ENCODE data around the gene MLLT3. TPM values are rescaled to one million over a fixed set of nuclear protein-coding genes. Genes with fewer than 3 reads are reported as not detected.

MLLT3 gene
- total and polyA plus RNA-seq, 7 experiments from 2014 or later: 40.9 to 85.3 (median 64.8) TPM

GRCh38 chr9:20634895-20635294 lies 12.6 kb upstream of the MLLT3 start:
- Mint-ChIP-seq H3K27me3 (peaks cover 0 to 47% (median 0%) of the 10 kb centered on the region in 5 donors), H3K4me3 (no peak overlapping the region), H3K36me3 (peaks cover 0 to 1% (median 0%) of the 10 kb centered on the region in 5 donors), H3K4me1 (peaks cover 0 to 8% (median 3%) of the 10 kb centered on the region in 7 donors), H3K9me3 (no peaks in the 10 kb centered on the region), H3K27ac (no peak overlapping the region)
- Histone ChIP-seq H3K4me1 (ENCODE audit: control insufficient read depth in 2 of 2, insufficient read depth in 2 of 2, low read length in 2 of 2) (no peaks in the 10 kb centered on the region), H3K36me3 (ENCODE audit: control insufficient read depth in 2 of 3, insufficient read depth in 3 of 3, low read length in 3 of 3) (no peaks in the 10 kb centered on the region), H3K27me3 (ENCODE audit: control insufficient read depth in 2 of 2, insufficient read depth in 2 of 2, low read length in 2 of 2) (no peaks in the 10 kb centered on the region), H3K9me3 (ENCODE audit: control insufficient read depth in 2 of 3, low read length in 3 of 3) (no peaks in the 10 kb centered on the region), H3K4me3 (ENCODE audit: low read length) (no peak overlapping the region), H3K27ac (ENCODE audit: low read depth, low read length) (no peak overlapping the region)
- intact Hi-C loops (cut with micrococcal nuclease): no loop called here
- ATAC-seq (no peak), DNase-seq (no peak)
- POLR2A ChIA-PET: no interaction called here
- CTCF ChIA-PET: no interaction called here

GRCh38 chr9:20632705-20633104 lies 10.4 kb upstream of the MLLT3 start:
- H3K9me3 ChIP-seq (ENCODE audit: control insufficient read depth in 2 of 3, low read length in 3 of 3): no peaks in the 10 kb centered on the region

GRCh38 chr9:20630241-20630943 lies 8.1 kb upstream of the MLLT3 start:
- DNase-seq (no peak), ATAC-seq (no peak)
- Histone ChIP-seq H3K27me3 (ENCODE audit: control insufficient read depth in 2 of 2, insufficient read depth in 2 of 2, low read length in 2 of 2) (no peaks in the 10 kb centered on the region), H3K4me3 (ENCODE audit: low read length) (no peak overlapping the region), H3K36me3 (ENCODE audit: control insufficient read depth in 2 of 3, insufficient read depth in 3 of 3, low read length in 3 of 3) (no peaks in the 10 kb centered on the region), H3K27ac (ENCODE audit: low read depth, low read length) (no peak overlapping the region), H3K9me3 (ENCODE audit: control insufficient read depth in 2 of 3, low read length in 3 of 3) (no peaks in the 10 kb centered on the region), H3K4me1 (ENCODE audit: control insufficient read depth in 2 of 2, insufficient read depth in 2 of 2, low read length in 2 of 2) (no peaks in the 10 kb centered on the region)
- no peak overlapping the region for H3K4me3 Mint-ChIP-seq
- H3K27me3 Mint-ChIP-seq: peaks cover 0 to 37% (median 0%) of the 10 kb centered on the region in 5 donors
- no peak overlapping the region for H3K27ac Mint-ChIP-seq
- H3K9me3 Mint-ChIP-seq: no peaks in the 10 kb centered on the region
- ChIA-PET POLR2A (interaction anchor here (0.6 to 0.9 kb wide), 2 partner anchors 50 to 269 kb away, joined by 3 read pairs; no protein-coding TSS in a partner anchor), CTCF (no interaction called here)
- intact Hi-C loops (cut with micrococcal nuclease): no loop called here
- H3K4me1 Mint-ChIP-seq: no peaks in the 10 kb centered on the region
- H3K36me3 Mint-ChIP-seq: no peaks in the 10 kb centered on the region

More at GRCh38 chr9:20632705-20633104, 10.4 kb upstream of the MLLT3 start:
- no peak for ATAC-seq
- Mint-ChIP-seq H3K4me1 (no peaks in the 10 kb centered on the region), H3K27ac (no peak overlapping the region), H3K4me3 (no peak overlapping the region), H3K27me3 (peaks cover 0 to 52% (median 0%) of the 10 kb centered on the region in 5 donors), H3K9me3 (no peaks in the 10 kb centered on the region), H3K36me3 (no peaks in the 10 kb centered on the region)
- no peaks in the 10 kb centered on the region for H3K27me3 ChIP-seq (ENCODE audit: control insufficient read depth in 2 of 2, insufficient read depth in 2 of 2, low read length in 2 of 2)
- POLR2A ChIA-PET: no interaction called here
- CTCF ChIA-PET: interaction anchor here (1.5 kb wide), 1 partner anchor 8 kb away, joined by 4 read pairs; no protein-coding TSS in a partner anchor
- no peaks in the 10 kb centered on the region for H3K36me3 ChIP-seq (ENCODE audit: control insufficient read depth in 2 of 3, insufficient read depth in 3 of 3, low read length in 3 of 3)
- no peaks in the 10 kb centered on the region for H3K4me1 ChIP-seq (ENCODE audit: control insufficient read depth in 2 of 2, insufficient read depth in 2 of 2, low read length in 2 of 2)
- H3K27ac ChIP-seq (ENCODE audit: low read depth, low read length): no peak overlapping the region
- DNase-seq: no peak
- H3K4me3 ChIP-seq (ENCODE audit: low read length): no peak overlapping the region
- intact Hi-C loops (cut with micrococcal nuclease): no loop called here

GRCh38 chr9:20625003-20625349 lies 2.7 kb upstream of the MLLT3 start:
- CTCF ChIA-PET: interaction anchor here (0.6 to 3.1 kb wide), 11 partner anchors 8 to 486 kb away, joined by 3 to 13 read pairs (median 4); no protein-coding TSS in a partner anchor
- Histone ChIP-seq H3K27ac (ENCODE audit: low read depth, low read length) (no peak overlapping the region), H3K4me1 (ENCODE audit: control insufficient read depth in 2 of 2, insufficient read depth in 2 of 2, low read length in 2 of 2) (peaks cover 12 to 15% of the 10 kb centered on the region in 2 donors), H3K9me3 (ENCODE audit: control insufficient read depth in 2 of 3, low read length in 3 of 3) (no peaks in the 10 kb centered on the region), H3K36me3 (ENCODE audit: control insufficient read depth in 2 of 3, insufficient read depth in 3 of 3, low read length in 3 of 3) (peaks cover 0 to 10% (median 0%) of the 10 kb centered on the region in 3 experiments), H3K27me3 (ENCODE audit: control insufficient read depth in 2 of 2, insufficient read depth in 2 of 2, low read length in 2 of 2) (no peaks in the 10 kb centered on the region), H3K4me3 (ENCODE audit: low read length) (no peak overlapping the region)
- Mint-ChIP-seq H3K4me1 (peaks cover 15 to 23% (median 21%) of the 10 kb centered on the region in 7 donors), H3K9me3 (peaks cover 0 to 2% (median 0%) of the 10 kb centered on the region in 11 donors), H3K27ac (peak overlapping the region; percentile 58 to 100 (median 97)), H3K4me3 (peak overlapping the region; percentile 92 to 100 (median 98)), H3K36me3 (peaks cover 0 to 7% (median 0%) of the 10 kb centered on the region in 5 donors), H3K27me3 (peaks cover 0 to 10% (median 0%) of the 10 kb centered on the region in 5 donors)
- POLR2A ChIA-PET: interaction anchor here (0.8 to 2.1 kb wide), 4 partner anchors 29 to 486 kb away, joined by 3 to 9 read pairs (median 4); partner anchors contain the start of gene FOCAD
- intact Hi-C loops (cut with micrococcal nuclease): loop anchor here in 1 of 2 donors (10.0 kb wide), 2 partner anchors 1150 to 1390 kb away; partner anchors contain the start of gene DENND4C
- ATAC-seq (no peak), DNase-seq (no peak)

GRCh38 chr9:20624201-20625002 lies 2.1 kb upstream of the MLLT3 start:
- Histone ChIP-seq H3K4me3 (ENCODE audit: low read length) (peak overlapping the region; percentile 84), H3K36me3 (ENCODE audit: control insufficient read depth in 2 of 3, insufficient read depth in 3 of 3, low read length in 3 of 3) (peaks cover 0 to 10% (median 0%) of the 10 kb centered on the region in 3 experiments), H3K4me1 (ENCODE audit: control insufficient read depth in 2 of 2, insufficient read depth in 2 of 2, low read length in 2 of 2) (peaks cover 12 to 21% of the 10 kb centered on the region in 2 donors), H3K9me3 (ENCODE audit: control insufficient read depth in 2 of 3, low read length in 3 of 3) (no peaks in the 10 kb centered on the region), H3K27me3 (ENCODE audit: control insufficient read depth in 2 of 2, insufficient read depth in 2 of 2, low read length in 2 of 2) (no peaks in the 10 kb centered on the region), H3K27ac (ENCODE audit: low read depth, low read length) (peak overlapping the region; percentile 89)
- ATAC-seq (no peak), DNase-seq (peak in 8 of 9 donors; percentile 12 to 43 (median 35))
- Mint-ChIP-seq H3K9me3 (peaks cover 0 to 2% (median 0%) of the 10 kb centered on the region in 11 donors), H3K27me3 (peaks cover 0 to 6% (median 0%) of the 10 kb centered on the region in 5 donors), H3K4me1 (peaks cover 20 to 29% (median 27%) of the 10 kb centered on the region in 7 donors), H3K36me3 (peaks cover 0 to 13% (median 0%) of the 10 kb centered on the region in 5 donors), H3K4me3 (peak overlapping the region; percentile 92 to 100 (median 98)), H3K27ac (peak overlapping the region; percentile 89 to 100 (median 99))
- ChIA-PET POLR2A (interaction anchor here (0.7 to 2.1 kb wide), 6 partner anchors 28 to 486 kb away, joined by 3 to 9 read pairs (median 3); partner anchors contain the start of gene FOCAD), CTCF (interaction anchor here (0.6 to 3.1 kb wide), 12 partner anchors 8 to 677 kb away, joined by 3 to 13 read pairs (median 4); no protein-coding TSS in a partner anchor)
- intact Hi-C loops (cut with micrococcal nuclease): loop anchor here (1.0 to 10.0 kb wide), 17 partner anchors 34 to 1577 kb away; partner anchors contain the start of genes DENND4C (in 1 of the 2), HAUS6 (in 1 of the 2), KLHL9 (in 1 of the 2) and MTAP (in 1 of the 2)

- Mint-ChIP-seq H3K36me3 (peaks cover 0 to 18% (median 0%) of the 10 kb centered on the region in 5 donors), H3K27ac (peak overlapping the region; percentile 89 to 100 (median 99)), H3K4me1 (peaks cover 26 to 35% (median 33%) of the 10 kb centered on the region in 7 donors), H3K9me3 (peaks cover 0 to 2% (median 0%) of the 10 kb centered on the region in 11 donors), H3K4me3 (peak overlapping the region; percentile 92 to 100 (median 98)), H3K27me3 (peaks cover 0 to under 1% (median 0%) of the 10 kb centered on the region in 5 donors)
- ATAC-seq (no peak), DNase-seq (no peak)
- H3K4me1 ChIP-seq (ENCODE audit: control insufficient read depth in 2 of 2, insufficient read depth in 2 of 2, low read length in 2 of 2): peaks cover 18 to 27% of the 10 kb centered on the region in 2 donors
- ChIA-PET POLR2A (interaction anchor here (0.7 to 2.1 kb wide), 3 partner anchors 60 to 318 kb away, joined by 3 to 9 read pairs (median 4); partner anchors contain the start of gene FOCAD), CTCF (interaction anchor here (0.7 to 3.1 kb wide), 3 partner anchors 317 to 677 kb away, joined by 3 to 13 read pairs (median 9); no protein-coding TSS in a partner anchor)
- H3K36me3 ChIP-seq (ENCODE audit: control insufficient read depth in 2 of 3, insufficient read depth in 3 of 3, low read length in 3 of 3): peaks cover 0 to 10% (median 0%) of the 10 kb centered on the region in 3 experiments
- no peaks in the 10 kb centered on the region for H3K27me3 ChIP-seq (ENCODE audit: control insufficient read depth in 2 of 2, insufficient read depth in 2 of 2, low read length in 2 of 2)
- no peaks in the 10 kb centered on the region for H3K9me3 ChIP-seq (ENCODE audit: control insufficient read depth in 2 of 3, low read length in 3 of 3)
- peak overlapping the region; percentile 89 for H3K27ac ChIP-seq (ENCODE audit: low read depth, low read length)
- H3K4me3 ChIP-seq (ENCODE audit: low read length): peak overlapping the region; percentile 84
- intact Hi-C loops (cut with micrococcal nuclease): loop anchor here (1.0 to 10.0 kb wide), 27 partner anchors 17 to 1576 kb away; partner anchors contain the start of genes HACD4 (in 2 of the 2), DENND4C (in 1 of the 2), FOCAD (in 1 of the 2) and HAUS6 (in 1 of the 2)
These were observed 1.4 kb upstream of the MLLT3 start for GRCh38 chr9:20623748-20624124.
